BE2C (cell line): Measurements from ENCODE around the gene UBE4A.

ENCODE experiments used
- DNase-seq: peaks from one replicate; pipeline ENCODE4 v3.0.0-alpha.2; 2020
- H3K27me3 ChIP-seq: fragments of 250-450 bp; sonication (Bioruptor Pico); 2 replicates; pipeline ENCODE4 v1.5.1; 2020; ENCODE audit warnings: mild to moderate bottlenecking
- H3K36me3 ChIP-seq: fragments of 250-450 bp; sonication (Bioruptor Pico); 2 replicates; pipeline ENCODE4 v1.5.1; 2020; ENCODE audit warnings: mild to moderate bottlenecking
- H3K4me1 ChIP-seq: fragments of 250-450 bp; sonication (Bioruptor Pico); 2 replicates; pipeline ENCODE4 v1.5.1; 2020
- H3K4me3 ChIP-seq: 2 replicates; pipeline ENCODE4 v1.5.1; 2011; ENCODE audit warnings: low read depth, low read length
- H3K9me3 ChIP-seq: fragments of 250-450 bp; sonication (Bioruptor Pico); 2 replicates; pipeline ENCODE4 v1.5.1; 2020
- TF ChIP-seq, protein P1 (sequence below): IDR thresholded peaks from 2 replicates; pipeline ENCODE4 v1.5.1; 2012; ENCODE audit warnings: mild to moderate bottlenecking, low read depth, low read length

UBE4A gene

DNA sequence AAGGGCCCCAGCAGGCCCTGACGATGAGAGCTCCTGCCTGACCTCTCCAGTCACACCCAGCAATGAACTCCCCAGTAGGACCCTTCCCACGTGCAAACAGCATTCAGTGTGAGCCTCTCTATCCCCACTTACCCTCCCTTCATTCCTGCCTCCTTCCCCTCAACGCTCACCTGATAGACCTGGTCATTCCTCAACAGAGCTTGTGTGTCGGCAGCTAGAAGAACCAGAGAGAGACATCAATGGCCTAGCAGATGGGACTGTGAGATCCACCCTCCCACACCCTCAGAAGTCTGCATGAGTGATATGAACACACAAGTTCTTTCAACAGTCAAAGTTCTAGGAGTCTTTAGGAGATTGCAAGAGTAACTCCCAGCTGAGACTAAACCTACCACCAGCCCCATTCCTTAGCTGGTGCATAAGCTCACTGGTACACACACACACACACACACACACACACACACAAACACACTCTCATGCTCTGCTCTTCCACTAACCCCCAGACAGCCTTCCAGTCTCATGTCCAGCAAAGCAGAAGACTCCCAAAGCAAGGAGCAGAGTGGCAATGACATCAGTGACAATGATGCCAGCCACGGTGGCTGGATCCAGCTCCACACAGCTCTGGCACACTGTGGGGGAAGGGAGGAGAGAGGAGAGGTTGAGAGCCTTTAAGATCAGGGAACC lies 20.0 kb upstream of the UBE4A start:
- TF ChIP-seq, protein P1, sequence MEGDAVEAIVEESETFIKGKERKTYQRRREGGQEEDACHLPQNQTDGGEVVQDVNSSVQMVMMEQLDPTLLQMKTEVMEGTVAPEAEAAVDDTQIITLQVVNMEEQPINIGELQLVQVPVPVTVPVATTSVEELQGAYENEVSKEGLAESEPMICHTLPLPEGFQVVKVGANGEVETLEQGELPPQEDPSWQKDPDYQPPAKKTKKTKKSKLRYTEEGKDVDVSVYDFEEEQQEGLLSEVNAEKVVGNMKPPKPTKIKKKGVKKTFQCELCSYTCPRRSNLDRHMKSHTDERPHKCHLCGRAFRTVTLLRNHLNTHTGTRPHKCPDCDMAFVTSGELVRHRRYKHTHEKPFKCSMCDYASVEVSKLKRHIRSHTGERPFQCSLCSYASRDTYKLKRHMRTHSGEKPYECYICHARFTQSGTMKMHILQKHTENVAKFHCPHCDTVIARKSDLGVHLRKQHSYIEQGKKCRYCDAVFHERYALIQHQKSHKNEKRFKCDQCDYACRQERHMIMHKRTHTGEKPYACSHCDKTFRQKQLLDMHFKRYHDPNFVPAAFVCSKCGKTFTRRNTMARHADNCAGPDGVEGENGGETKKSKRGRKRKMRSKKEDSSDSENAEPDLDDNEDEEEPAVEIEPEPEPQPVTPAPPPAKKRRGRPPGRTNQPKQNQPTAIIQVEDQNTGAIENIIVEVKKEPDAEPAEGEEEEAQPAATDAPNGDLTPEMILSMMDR: no peak
- DNase-seq: no peak

DNA sequence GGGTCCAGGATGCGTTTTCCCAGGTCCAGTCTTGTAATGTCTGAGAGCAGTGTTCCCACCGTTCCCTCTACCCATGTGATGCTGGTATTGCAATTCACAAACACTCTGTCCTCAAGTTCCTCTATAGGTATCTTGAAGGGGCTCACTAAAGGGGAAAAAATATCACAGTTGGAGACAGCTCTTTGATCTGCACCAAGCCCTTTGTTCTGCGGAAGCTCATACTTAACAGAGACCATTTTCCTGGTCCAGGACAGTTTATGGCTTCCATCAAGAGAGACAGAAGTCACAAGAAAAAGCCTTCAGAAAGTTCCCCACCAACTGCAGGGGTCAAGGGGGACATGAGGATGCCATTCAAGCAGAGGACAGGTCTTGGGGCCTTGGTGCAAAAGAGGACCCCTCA lies 19.0 kb upstream of the UBE4A start:
- TF ChIP-seq, protein P1: no peak
- Histone ChIP-seq H3K36me3 (no peaks in the 10 kb centered on the region), H3K9me3 (no peaks in the 10 kb centered on the region), H3K27me3 (peaks cover 9% of the 10 kb centered on the region), H3K4me1 (no peaks in the 10 kb centered on the region), H3K4me3 (no peak overlapping the region)
- DNase-seq: no peak

More for the DNA sequence above, 20.0 kb upstream of the UBE4A start:
- Histone ChIP-seq H3K4me1 (no peaks in the 10 kb centered on the region), H3K9me3 (no peaks in the 10 kb centered on the region), H3K27me3 (peaks cover 10% of the 10 kb centered on the region), H3K36me3 (no peaks in the 10 kb centered on the region), H3K4me3 (no peak overlapping the region)

DNA sequence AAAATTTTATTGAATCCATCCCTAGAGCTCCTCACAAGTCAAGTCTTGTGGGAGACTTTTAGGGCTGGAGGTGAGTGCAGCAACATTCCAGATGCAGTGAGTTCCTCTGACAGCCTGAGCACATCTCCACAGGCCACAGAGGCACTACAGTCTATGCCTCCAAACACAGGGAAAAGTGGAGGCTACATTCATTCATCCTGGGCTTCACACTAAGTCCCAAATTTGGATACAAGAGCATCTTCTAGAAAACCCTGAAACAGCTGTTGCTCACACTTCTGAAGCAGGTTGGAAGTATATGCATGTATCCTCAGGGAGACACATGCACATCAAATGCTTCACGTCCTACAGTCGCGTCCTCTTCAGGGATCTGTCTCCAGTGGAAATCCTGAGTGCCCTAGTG lies 18.1 kb upstream of the UBE4A start:
- H3K4me1 ChIP-seq: no peaks in the 10 kb centered on the region
- DNase-seq: no peak
- no peak overlapping the region for H3K4me3 ChIP-seq
- TF ChIP-seq, protein P1: no peak
- H3K36me3 ChIP-seq: no peaks in the 10 kb centered on the region
- H3K27me3 ChIP-seq: peaks cover 7% of the 10 kb centered on the region
- H3K9me3 ChIP-seq: no peaks in the 10 kb centered on the region

DNA sequence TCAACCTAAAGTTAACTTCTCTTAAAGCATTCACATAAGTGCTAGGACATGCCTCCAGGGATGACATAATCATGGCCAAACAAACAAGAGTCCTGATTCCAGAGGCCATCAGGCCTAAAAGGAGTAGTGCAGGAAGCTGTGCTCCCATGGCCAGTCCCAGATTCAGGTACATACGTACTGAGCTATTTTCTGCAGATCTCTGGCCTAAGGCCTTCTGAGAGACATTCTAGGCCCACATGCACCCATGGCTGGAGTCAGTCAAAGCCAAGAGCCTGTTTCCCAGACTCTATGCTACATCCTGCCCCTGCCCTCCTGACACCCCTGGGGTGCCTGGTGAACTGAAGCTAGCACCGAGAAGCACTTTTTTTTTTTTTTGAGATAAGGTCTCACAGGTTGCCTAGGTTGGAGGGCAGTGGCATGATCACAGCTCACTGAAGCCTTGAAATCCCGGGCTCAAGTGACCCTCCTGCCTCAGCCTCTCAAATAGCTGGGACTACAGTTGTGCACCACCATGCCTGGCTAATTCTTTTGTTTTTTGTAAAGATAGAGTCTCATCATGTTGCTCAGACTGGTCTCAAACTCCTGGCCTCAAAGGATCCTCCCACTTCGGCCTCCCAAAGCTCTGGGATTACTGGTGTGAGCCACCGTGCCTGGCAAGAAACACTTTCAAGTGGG lies 17.4 kb upstream of the UBE4A start:
- Histone ChIP-seq H3K9me3 (no peaks in the 10 kb centered on the region), H3K4me1 (no peaks in the 10 kb centered on the region), H3K36me3 (no peaks in the 10 kb centered on the region), H3K4me3 (no peak overlapping the region), H3K27me3 (peaks cover 9% of the 10 kb centered on the region)
- DNase-seq: no peak
- TF ChIP-seq, protein P1: no peak

DNA sequence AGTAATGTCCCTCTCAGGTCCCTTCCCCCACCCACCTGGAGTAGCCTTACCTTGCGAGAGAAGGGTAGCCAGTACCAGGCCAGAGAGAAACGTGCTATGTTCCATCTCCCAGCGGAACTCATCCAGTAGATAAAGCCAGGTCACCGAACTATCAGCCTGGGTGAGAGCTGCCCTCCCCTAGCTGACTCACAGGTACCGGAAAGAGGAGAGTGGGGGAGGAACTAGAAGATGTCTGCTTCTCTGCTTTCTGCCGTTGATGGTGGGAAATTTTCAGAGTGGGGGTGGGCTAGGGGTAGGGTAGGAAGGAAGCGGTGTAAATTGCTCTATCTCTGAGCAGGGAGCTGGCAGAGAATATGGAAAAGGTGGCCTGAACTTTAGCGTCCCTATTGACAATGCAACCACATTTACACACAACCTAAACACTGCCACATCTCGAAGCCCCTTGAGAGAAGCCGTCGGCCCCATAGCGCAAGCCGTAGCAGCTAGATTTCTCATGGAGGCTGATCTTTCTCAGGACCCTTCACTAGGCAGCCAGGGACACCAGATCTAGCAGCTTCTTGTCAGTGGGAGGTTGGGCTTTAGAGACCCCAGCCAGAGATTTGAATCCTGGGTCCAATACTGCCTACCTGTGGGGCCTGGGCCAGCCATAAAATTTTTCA lies 16.8 kb upstream of the UBE4A start, which contains the start of gene CD3D:
TSS of gene CD3D (minus strand) at position 203 of the 659 bp plus-strand sequence. CDS start at position 105, 98 bp downstream.
- Histone ChIP-seq H3K4me3 (no peak within 1 kb of the TSS), H3K4me1 (no peaks in the 10 kb centered on the region), H3K36me3 (no peaks in the 10 kb centered on the region), H3K27me3 (peaks cover 13% of the 10 kb centered on the region), H3K9me3 (no peaks in the 10 kb centered on the region)
- TF ChIP-seq, protein P1: no peak
- DNase-seq: no peak
